Femur (tissue), 1 donor: ENCODE measurements around the gene ATXN1.

Source experiments
- DNase-seq: peaks from one replicate; pipeline ENCODE4 v3.0.0-alpha.2; 2017

ATXN1 gene

GRCh38 chr6:16374016-16374415 lies 387.2 kb downstream of the ATXN1 start:
- no peak for DNase-seq

- no peak for DNase-seq
Observed at GRCh38 chr6:16372029-16372776, 389.1 kb downstream of the ATXN1 start.

- DNase-seq: no peak
Observed at GRCh38 chr6:16371401-16371800, 389.9 kb downstream of the ATXN1 start.

GRCh38 chr6:16370943-16371342 lies 390.3 kb downstream of the ATXN1 start:
- DNase-seq: no peak

- no peak for DNase-seq
Observed at GRCh38 chr6:16369989-16370388, 391.3 kb downstream of the ATXN1 start.

GRCh38 chr6:16369140-16369745 lies 392.0 kb downstream of the ATXN1 start:
- DNase-seq: no peak

GRCh38 chr6:16367571-16367970 lies 393.7 kb downstream of the ATXN1 start:
- no peak for DNase-seq

- no peak for DNase-seq
Observed at GRCh38 chr6:16363749-16364148, 397.5 kb downstream of the ATXN1 start.

GRCh38 chr6:16362819-16363589 lies 398.3 kb downstream of the ATXN1 start:
- no peak for DNase-seq

- no peak for DNase-seq
Observed at GRCh38 chr6:16362296-16362695, 399.0 kb downstream of the ATXN1 start.

- DNase-seq: no peak
Observed at GRCh38 chr6:16361861-16362260, 399.4 kb downstream of the ATXN1 start.

GRCh38 chr6:16361121-16361520 lies 400.1 kb downstream of the ATXN1 start:
- DNase-seq: no peak

- DNase-seq: no peak
Observed at GRCh38 chr6:16360365-16360764, 400.9 kb downstream of the ATXN1 start.

GRCh38 chr6:16359563-16359962 lies 401.7 kb downstream of the ATXN1 start:
- DNase-seq: no peak

- no peak for DNase-seq
Observed at GRCh38 chr6:16358531-16359138, 402.6 kb downstream of the ATXN1 start.

GRCh38 chr6:16355699-16356446 lies 405.4 kb downstream of the ATXN1 start:
- no peak for DNase-seq

- no peak for DNase-seq
Observed at GRCh38 chr6:16355238-16355637, 406.0 kb downstream of the ATXN1 start.

- no peak for DNase-seq
Observed at GRCh38 chr6:16354692-16355091, 406.6 kb downstream of the ATXN1 start.

GRCh38 chr6:16352821-16353438 lies 408.3 kb downstream of the ATXN1 start:
- no peak for DNase-seq

- DNase-seq: no peak
Observed at GRCh38 chr6:16352258-16352635, 409.0 kb downstream of the ATXN1 start.

- no peak for DNase-seq
Observed at GRCh38 chr6:16349544-16349943, 411.7 kb downstream of the ATXN1 start.

GRCh38 chr6:16346831-16347230 lies 414.4 kb downstream of the ATXN1 start:
- DNase-seq: no peak
